Measurements from ENCODE around the gene FAM117A.

FAM117A gene

GRCh38 chr17:49753959-49754391, 10.0 kb downstream of the FAM117A start:
- H3K27ac ChIP-seq (ENCODE audit: extremely low read depth, low read depth, low read length): no peak overlapping the region
- POLR2A ChIA-PET: interaction anchor here (0.6 to 7.0 kb wide), 3 partner anchors 9 to 92 kb away, joined by 3 to 53 read pairs (median 6); partner anchors contain the start of gene FAM117A

GRCh38 chr17:49752508-49752907, 11.4 kb downstream of the FAM117A start:
- TF ChIP-seq ZNF571 (tag by site-specific recombination; IDR thresholded peaks at IDR 0.05) (no peak), YY2 (tag by site-specific recombination; IDR thresholded peaks at IDR 0.05) (no peak), ZFP3 (tag by site-specific recombination; IDR thresholded peaks at IDR 0.05; ENCODE audit: low read depth) (no peak), ZNF214 (tag by site-specific recombination; IDR thresholded peaks at IDR 0.05; ENCODE audit: borderline replicate concordance) (no peak), ZNF221 (tag by site-specific recombination; IDR thresholded peaks at IDR 0.05; ENCODE audit: borderline replicate concordance) (no peak), ZNF2 (tag by site-specific recombination; IDR thresholded peaks at IDR 0.05) (no peak), ZNF501 (tag by site-specific recombination; IDR thresholded peaks at IDR 0.05) (no peak)
- H3K27ac ChIP-seq (ENCODE audit: extremely low read depth, low read depth, low read length): no peak overlapping the region
- no peaks in the 10 kb centered on the region for H3K4me1 ChIP-seq (ENCODE audit: control insufficient read depth, insufficient read depth, low read length)
- ChIA-PET CTCF (interaction anchor here (0.6 to 0.9 kb wide), 3 partner anchors 12 to 58 kb away, joined by 3 to 5 read pairs (median 4); partner anchors contain the start of gene FAM117A), POLR2A (interaction anchor here (0.6 to 7.0 kb wide), 2 partner anchors 11 to 468 kb away, joined by 3 to 53 read pairs; partner anchors contain the start of gene FAM117A)
- H3K4me3 ChIP-seq (ENCODE audit: low read depth, low read length): no peak overlapping the region
- no peaks in the 10 kb centered on the region for H3K9me3 ChIP-seq (ENCODE audit: control insufficient read depth, insufficient read depth, low read depth, low read length)
- H3K36me3 ChIP-seq (ENCODE audit: control insufficient read depth in 2 of 2, insufficient read depth in 1 of 2, low read length in 2 of 2): peaks cover 0 to 8% of the 10 kb centered on the region in 2 experiments; a peak in 2 of 3 replicates

More at GRCh38 chr17:49753959-49754391, 10.0 kb downstream of the FAM117A start:
- H3K4me1 ChIP-seq (ENCODE audit: control insufficient read depth, insufficient read depth, low read length): no peaks in the 10 kb centered on the region
- H3K36me3 ChIP-seq (ENCODE audit: control insufficient read depth in 2 of 2, insufficient read depth in 1 of 2, low read length in 2 of 2): peaks cover 0 to 11% of the 10 kb centered on the region in 2 experiments; a peak in 2 of 3 replicates
- H3K4me3 ChIP-seq (ENCODE audit: low read depth, low read length): no peak overlapping the region
- CTCF ChIA-PET: interaction anchor here (0.6 kb wide), 1 partner anchor 395 kb away, joined by 4 read pairs; no protein-coding TSS in a partner anchor
- H3K9me3 ChIP-seq (ENCODE audit: control insufficient read depth, insufficient read depth, low read depth, low read length): no peaks in the 10 kb centered on the region
- TF ChIP-seq EGR2 (tag by site-specific recombination; IDR thresholded peaks at IDR 0.05; ENCODE audit: low read depth) (0 out of 2 replicates have a peak, but pooled peaks have one; percentile 11), SP3 (tag by site-specific recombination; IDR thresholded peaks at IDR 0.05) (no peak), ZFHX2 (tag by site-specific recombination; conservative IDR thresholded peaks at IDR 0.05) (peak; percentile 29; the same call in 1 of the 2 replicates)

GRCh38 chr17:49749730-49750129, 14.2 kb downstream of the FAM117A start:
- Histone ChIP-seq H3K9me3 (ENCODE audit: control insufficient read depth, insufficient read depth, low read depth, low read length) (no peaks in the 10 kb centered on the region), H3K4me1 (ENCODE audit: control insufficient read depth, insufficient read depth, low read length) (no peaks in the 10 kb centered on the region), H3K27ac (ENCODE audit: extremely low read depth, low read depth, low read length) (no peak overlapping the region), H3K36me3 (ENCODE audit: control insufficient read depth in 2 of 2, insufficient read depth in 1 of 2, low read length in 2 of 2) (peaks cover 0 to 8% of the 10 kb centered on the region in 2 experiments; a peak in 2 of 3 replicates), H3K4me3 (ENCODE audit: low read depth, low read length) (no peak overlapping the region)
- CTCF ChIA-PET: interaction anchor here (0.6 to 1.6 kb wide), 2 partner anchors 193 to 407 kb away, joined by 3 to 6 read pairs; no protein-coding TSS in a partner anchor
- POLR2A ChIA-PET: interaction anchor here (1.8 to 7.0 kb wide), 2 partner anchors 14 to 42 kb away, joined by 4 to 53 read pairs; partner anchors contain the start of genes FAM117A and SLC35B1
- TF ChIP-seq ZSCAN18 (tag by site-specific recombination; IDR thresholded peaks at IDR 0.05): no peak
- no peak for TF ChIP-seq KLF10 (tag by site-specific recombination; IDR thresholded peaks at IDR 0.05)
- TF ChIP-seq BCL6B (tag by site-specific recombination; IDR thresholded peaks at IDR 0.05): no peak
- TF ChIP-seq PRDM6 (tag by site-specific recombination; IDR thresholded peaks at IDR 0.05): no peak
- no peak for TF ChIP-seq ZNF16 (tag by site-specific recombination; IDR thresholded peaks at IDR 0.05; ENCODE audit: low read depth)
- TF ChIP-seq ZNF354C (tag by site-specific recombination; IDR thresholded peaks at IDR 0.05; ENCODE audit: borderline replicate concordance, low read depth): no peak
- TF ChIP-seq KLF16 (tag by site-specific recombination; IDR thresholded peaks at IDR 0.05): no peak
- TF ChIP-seq ZNF2 (tag by site-specific recombination; IDR thresholded peaks at IDR 0.05): no peak
- no peak for TF ChIP-seq ZNF791 (tag by site-specific recombination; IDR thresholded peaks at IDR 0.05)
- TF ChIP-seq MZF1 (tag by site-specific recombination; IDR thresholded peaks at IDR 0.05; ENCODE audit: borderline replicate concordance): no peak
- TF ChIP-seq ZNF398 (tag by site-specific recombination; IDR thresholded peaks at IDR 0.05): no peak
- TF ChIP-seq ZBTB7A (tag by site-specific recombination; IDR thresholded peaks at IDR 0.05; ENCODE audit: low read depth): no peak
- no peak for TF ChIP-seq ZNF133 (tag by site-specific recombination; IDR thresholded peaks at IDR 0.05)
- TF ChIP-seq ZBTB26 (tag by site-specific recombination; optimal IDR thresholded peaks at IDR 0.05): no peak
